Activated naive CD8-positive, alpha-beta T cell treated with anti-CD3 and anti-CD28 coated beads for 36 hours (primary cell): ENCODE measurements around the gene SLC4A3. TPM values are rescaled to one million over a fixed set of nuclear protein-coding genes. Genes with fewer than 3 reads are reported as not detected.

Experiments used
- DNase-seq: peaks from one replicate; pipeline ENCODE4 v3.0.0; 2021
- H3K27ac Mint-ChIP-seq: one replicate; pipeline ENCODE4 v1.8.0; 2022; ENCODE audit warnings: mild to moderate bottlenecking, moderate library complexity, mixed read lengths
- H3K27me3 Mint-ChIP-seq: one replicate; pipeline ENCODE4 v1.8.0; 2022; ENCODE audit warnings: mild to moderate bottlenecking, mixed read lengths
- H3K36me3 Mint-ChIP-seq: one replicate; pipeline ENCODE4 v1.8.0; 2021; ENCODE audit warnings: mild to moderate bottlenecking, mixed read lengths
- H3K4me1 Mint-ChIP-seq: one replicate; pipeline ENCODE4 v1.8.0; 2021; ENCODE audit warnings: mixed read lengths
- H3K4me3 Mint-ChIP-seq: one replicate; pipeline ENCODE4 v1.8.0; 2022; ENCODE audit warnings: mild to moderate bottlenecking, moderate library complexity, mixed read lengths
- H3K9me3 Mint-ChIP-seq: one replicate; pipeline ENCODE4 v1.8.0; 2022; ENCODE audit warnings: mixed read lengths
- total RNA-seq, 2 experiments: library from RNA; stranded (reverse); gene quantifications; one replicate each; pipeline ENCODE4 v1.2.3, GENCODE V29; 2021

SLC4A3 gene, protein sequence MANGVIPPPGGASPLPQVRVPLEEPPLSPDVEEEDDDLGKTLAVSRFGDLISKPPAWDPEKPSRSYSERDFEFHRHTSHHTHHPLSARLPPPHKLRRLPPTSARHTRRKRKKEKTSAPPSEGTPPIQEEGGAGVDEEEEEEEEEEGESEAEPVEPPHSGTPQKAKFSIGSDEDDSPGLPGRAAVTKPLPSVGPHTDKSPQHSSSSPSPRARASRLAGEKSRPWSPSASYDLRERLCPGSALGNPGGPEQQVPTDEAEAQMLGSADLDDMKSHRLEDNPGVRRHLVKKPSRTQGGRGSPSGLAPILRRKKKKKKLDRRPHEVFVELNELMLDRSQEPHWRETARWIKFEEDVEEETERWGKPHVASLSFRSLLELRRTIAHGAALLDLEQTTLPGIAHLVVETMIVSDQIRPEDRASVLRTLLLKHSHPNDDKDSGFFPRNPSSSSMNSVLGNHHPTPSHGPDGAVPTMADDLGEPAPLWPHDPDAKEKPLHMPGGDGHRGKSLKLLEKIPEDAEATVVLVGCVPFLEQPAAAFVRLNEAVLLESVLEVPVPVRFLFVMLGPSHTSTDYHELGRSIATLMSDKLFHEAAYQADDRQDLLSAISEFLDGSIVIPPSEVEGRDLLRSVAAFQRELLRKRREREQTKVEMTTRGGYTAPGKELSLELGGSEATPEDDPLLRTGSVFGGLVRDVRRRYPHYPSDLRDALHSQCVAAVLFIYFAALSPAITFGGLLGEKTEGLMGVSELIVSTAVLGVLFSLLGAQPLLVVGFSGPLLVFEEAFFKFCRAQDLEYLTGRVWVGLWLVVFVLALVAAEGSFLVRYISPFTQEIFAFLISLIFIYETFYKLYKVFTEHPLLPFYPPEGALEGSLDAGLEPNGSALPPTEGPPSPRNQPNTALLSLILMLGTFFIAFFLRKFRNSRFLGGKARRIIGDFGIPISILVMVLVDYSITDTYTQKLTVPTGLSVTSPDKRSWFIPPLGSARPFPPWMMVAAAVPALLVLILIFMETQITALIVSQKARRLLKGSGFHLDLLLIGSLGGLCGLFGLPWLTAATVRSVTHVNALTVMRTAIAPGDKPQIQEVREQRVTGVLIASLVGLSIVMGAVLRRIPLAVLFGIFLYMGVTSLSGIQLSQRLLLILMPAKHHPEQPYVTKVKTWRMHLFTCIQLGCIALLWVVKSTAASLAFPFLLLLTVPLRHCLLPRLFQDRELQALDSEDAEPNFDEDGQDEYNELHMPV
- total RNA-seq, result under 1 TPM in 1 of 2 experiments, not detected in 1; 0.10 TPM

DNA sequence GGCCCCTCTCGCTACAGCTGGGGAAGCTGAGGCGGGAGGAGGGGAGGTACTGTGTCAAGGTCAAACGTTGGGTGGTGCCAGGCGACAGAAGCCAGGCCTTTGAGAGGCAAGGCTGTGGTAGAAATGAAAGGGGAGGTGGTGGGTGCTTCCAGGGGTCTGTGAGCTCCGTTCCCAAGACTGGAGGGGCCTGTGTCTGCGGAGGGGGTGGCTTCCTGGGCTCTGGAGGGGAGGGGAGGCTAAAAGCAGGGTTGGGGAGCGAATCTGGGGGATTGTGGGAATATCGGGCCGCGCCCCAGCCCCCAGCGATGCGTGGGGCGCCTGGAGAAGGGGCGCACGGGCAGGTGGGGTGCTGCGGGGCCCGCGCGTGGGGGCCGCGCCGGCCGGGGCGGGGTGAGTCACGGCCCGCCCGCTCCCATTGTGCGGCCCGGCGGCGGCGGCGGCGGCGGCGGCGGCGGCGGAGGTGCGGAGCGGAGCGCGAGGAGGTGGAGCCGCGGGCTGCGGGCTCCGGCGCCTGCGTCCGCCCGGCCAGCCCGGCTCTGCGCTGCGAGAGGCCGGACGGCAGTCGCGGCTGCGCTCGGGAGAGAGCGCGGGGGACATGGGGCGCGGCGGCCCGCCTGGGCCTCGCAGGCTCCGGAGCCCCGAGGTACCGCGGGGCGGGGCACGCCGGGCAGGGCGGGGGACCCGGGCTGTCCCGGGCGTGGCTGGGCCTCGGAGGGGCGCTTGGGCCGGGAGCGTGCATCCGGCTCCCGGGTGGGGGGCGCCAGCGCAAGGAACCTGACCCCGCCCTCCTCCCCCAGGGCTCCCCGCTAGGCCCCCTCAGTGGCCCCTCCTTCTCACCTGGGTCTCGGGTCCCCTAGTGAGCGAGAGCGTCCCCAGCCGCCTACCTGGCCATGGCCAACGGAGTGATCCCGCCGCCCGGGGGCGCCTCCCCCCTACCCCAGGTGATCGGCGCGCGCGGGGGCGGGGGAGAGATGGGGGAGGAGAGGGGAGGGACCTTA, at the start of gene SLC4A3:
TSS of gene SLC4A3 (plus strand) at position 528 of the 998 bp plus-strand sequence. CDS start at position 891, 363 bp downstream.
- peaks cover 3% of the 10 kb centered on the region for H3K4me1 Mint-ChIP-seq
- no peak within 1 kb of the TSS for H3K27ac Mint-ChIP-seq
- peaks cover 32% of the 10 kb centered on the region for H3K27me3 Mint-ChIP-seq
- H3K9me3 Mint-ChIP-seq, result no peaks in the 10 kb centered on the region
- H3K36me3 Mint-ChIP-seq, result no peaks in the 10 kb centered on the region
- peak; percentile 31 for DNase-seq
- peak within 1 kb of the TSS; percentile 73 for H3K4me3 Mint-ChIP-seq

DNA sequence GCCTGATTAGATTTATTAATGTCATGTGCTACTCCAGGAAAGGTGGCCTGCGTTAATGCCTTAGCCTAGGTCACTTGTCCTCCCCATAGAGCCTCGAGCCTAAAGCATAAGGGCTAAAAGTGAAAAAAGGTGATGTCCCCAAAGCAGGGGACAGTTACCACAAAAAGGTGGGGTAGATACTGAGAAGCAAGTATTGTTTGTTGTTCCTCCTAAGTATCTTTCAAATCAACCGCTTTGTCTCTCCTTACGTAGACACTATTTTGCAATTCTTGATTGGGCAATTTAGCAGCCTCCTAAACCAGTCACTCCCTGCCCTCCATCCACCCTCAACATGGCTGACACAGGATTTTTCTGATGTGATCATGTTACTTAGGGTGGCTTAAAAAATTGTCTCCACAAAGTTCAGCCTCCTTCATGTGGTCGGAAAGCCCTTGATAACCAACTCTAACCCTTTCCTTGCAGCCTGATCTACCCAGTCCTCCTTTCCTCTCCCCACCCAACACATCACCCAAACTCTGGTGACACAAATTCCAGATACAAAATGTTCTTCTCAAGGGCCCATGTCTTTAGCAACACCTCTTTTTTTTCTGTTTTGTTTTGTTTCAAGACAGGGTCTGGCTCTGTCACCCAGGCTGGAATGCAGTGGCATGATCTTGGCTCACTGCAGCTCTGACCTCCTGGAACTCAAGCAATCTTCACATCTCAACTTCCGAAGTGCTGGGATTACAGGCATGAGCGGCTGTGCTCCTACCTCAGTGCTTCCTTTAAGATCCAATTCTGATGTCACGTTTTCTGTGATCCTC, 48.4 kb upstream of the SLC4A3 start:
- peaks cover 18% of the 10 kb centered on the region for H3K27me3 Mint-ChIP-seq
- H3K27ac Mint-ChIP-seq, result no peak overlapping the region
- DNase-seq, result no peak
- H3K36me3 Mint-ChIP-seq, result no peaks in the 10 kb centered on the region
- H3K4me3 Mint-ChIP-seq, result no peak overlapping the region
- H3K4me1 Mint-ChIP-seq, result no peaks in the 10 kb centered on the region
- no peaks in the 10 kb centered on the region for H3K9me3 Mint-ChIP-seq

DNA sequence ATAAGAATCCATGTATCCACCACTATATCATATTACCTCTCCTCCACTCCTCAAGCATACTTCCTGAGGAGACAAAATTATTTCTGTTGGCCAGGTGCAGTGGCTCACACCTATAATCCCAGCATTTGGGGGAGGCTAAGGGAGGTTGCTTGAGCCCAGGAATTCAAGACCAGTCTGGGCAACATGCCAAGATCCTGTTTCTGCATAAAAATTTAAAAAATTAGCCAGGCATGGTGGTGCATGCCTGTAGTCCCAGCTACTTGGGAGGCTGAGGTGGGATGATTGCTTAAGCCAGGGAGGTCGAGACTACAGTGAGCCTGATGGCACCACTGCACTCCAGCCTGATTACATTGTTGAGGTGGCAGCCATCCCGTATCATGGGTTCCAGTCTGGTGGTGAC, 46.1 kb upstream of the SLC4A3 start:
- no peak for DNase-seq

DNA sequence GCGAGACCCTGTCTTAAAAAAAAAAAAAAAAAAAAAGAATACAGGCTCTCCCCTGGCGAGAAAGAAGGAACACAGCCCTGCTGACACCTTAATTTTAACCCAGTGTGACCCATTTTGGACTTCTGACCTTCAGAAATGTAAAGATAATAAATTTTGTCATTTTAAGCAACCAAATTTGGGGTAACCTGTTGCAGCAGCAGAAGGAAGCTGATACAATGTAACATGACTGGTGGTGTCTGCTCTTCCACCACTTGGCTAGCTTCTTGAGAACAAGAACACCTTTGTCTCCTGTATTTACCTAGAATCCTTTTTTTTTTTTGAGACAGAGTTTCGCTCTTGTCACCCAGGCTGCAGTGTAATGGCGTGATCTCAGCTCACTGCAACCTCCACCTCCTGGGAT, 36.3 kb upstream of the SLC4A3 start:
- Mint-ChIP-seq H3K27me3 (no peaks in the 10 kb centered on the region), H3K9me3 (no peaks in the 10 kb centered on the region)

More for the DNA sequence above, 46.1 kb upstream of the SLC4A3 start:
- H3K36me3 Mint-ChIP-seq, result no peaks in the 10 kb centered on the region
- peaks cover 8% of the 10 kb centered on the region for H3K27me3 Mint-ChIP-seq
- H3K4me3 Mint-ChIP-seq, result no peak overlapping the region
- H3K9me3 Mint-ChIP-seq, result no peaks in the 10 kb centered on the region
- no peak overlapping the region for H3K27ac Mint-ChIP-seq
- no peaks in the 10 kb centered on the region for H3K4me1 Mint-ChIP-seq

DNA sequence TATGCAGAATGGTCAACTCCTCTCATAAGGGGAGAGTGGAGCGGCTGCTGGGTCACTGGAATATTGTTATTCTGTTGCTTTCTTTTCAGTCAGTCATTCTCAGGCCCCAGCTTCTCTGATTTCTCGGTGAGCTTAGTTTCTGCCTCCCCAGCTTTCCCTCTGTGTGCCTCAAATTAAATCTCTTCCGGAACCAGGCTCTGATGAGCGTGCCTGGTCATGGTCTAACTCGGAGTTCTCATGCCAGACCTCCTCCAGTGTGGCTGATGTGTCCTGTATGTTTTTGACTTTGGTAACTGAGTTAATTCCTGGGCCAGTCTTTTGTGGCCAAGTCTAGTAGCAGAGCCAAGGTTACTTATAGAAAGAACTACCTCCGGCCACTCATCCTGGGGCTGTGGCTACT, 34.7 kb upstream of the SLC4A3 start:
- no peak for DNase-seq
- no peak overlapping the region for H3K4me3 Mint-ChIP-seq
- peaks cover 12% of the 10 kb centered on the region for H3K4me1 Mint-ChIP-seq
- no peaks in the 10 kb centered on the region for H3K36me3 Mint-ChIP-seq
- peaks cover 3% of the 10 kb centered on the region for H3K27me3 Mint-ChIP-seq
- H3K27ac Mint-ChIP-seq, result no peak overlapping the region
- no peaks in the 10 kb centered on the region for H3K9me3 Mint-ChIP-seq

More for the DNA sequence above, 36.3 kb upstream of the SLC4A3 start:
- Mint-ChIP-seq H3K4me1 (peaks cover 5% of the 10 kb centered on the region), H3K4me3 (no peak overlapping the region), H3K27ac (no peak overlapping the region), H3K36me3 (no peaks in the 10 kb centered on the region)
- no peak for DNase-seq

DNA sequence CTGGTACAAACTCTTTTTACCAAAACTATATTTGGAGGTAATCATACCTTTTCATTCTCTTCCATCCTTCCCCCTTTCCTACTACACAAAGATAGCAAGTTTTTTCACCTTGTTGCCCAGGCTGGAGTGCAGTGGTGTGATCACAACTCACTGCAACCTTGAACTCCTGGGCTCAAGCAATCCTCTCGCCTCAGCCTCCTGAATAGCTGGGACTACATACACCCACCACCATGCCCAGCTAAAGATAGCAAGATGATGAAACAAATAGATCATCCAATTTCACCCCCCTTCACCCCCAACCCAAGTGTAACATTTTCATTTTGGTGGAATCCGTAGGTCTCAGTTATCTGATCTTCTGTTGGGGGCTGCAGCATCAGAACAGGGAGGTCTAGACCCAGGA, 34.3 kb upstream of the SLC4A3 start:
- H3K27me3 Mint-ChIP-seq, result peaks cover 3% of the 10 kb centered on the region
- H3K4me3 Mint-ChIP-seq, result no peak overlapping the region
- H3K4me1 Mint-ChIP-seq, result peaks cover 14% of the 10 kb centered on the region
- no peaks in the 10 kb centered on the region for H3K36me3 Mint-ChIP-seq
- no peak for DNase-seq
- H3K9me3 Mint-ChIP-seq, result no peaks in the 10 kb centered on the region
- H3K27ac Mint-ChIP-seq, result no peak overlapping the region

DNA sequence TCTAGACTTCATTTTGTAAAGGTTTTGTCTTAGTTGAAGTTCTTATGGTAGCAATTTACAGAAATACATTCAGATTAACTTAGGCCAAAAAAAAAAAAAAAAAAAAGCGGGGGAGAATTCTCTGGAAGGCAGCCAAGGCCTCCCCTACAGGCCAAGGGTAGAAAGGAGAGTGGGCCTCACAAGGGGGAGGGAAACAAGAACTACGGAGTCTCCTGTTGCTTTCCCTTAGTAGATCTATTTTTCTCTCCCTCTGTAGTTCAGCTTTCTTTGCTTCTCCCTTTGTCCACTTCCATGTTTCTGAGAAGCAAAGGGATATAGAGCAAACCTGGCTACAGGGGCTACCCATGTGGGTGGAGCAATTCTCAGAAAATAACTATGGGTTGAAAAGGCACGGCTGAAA, 32.2 kb upstream of the SLC4A3 start:
- Mint-ChIP-seq H3K4me3 (no peak overlapping the region), H3K36me3 (peaks cover 2% of the 10 kb centered on the region), H3K4me1 (peaks cover 24% of the 10 kb centered on the region), H3K9me3 (no peaks in the 10 kb centered on the region), H3K27ac (no peak overlapping the region), H3K27me3 (peaks cover 3% of the 10 kb centered on the region)
- no peak for DNase-seq

DNA sequence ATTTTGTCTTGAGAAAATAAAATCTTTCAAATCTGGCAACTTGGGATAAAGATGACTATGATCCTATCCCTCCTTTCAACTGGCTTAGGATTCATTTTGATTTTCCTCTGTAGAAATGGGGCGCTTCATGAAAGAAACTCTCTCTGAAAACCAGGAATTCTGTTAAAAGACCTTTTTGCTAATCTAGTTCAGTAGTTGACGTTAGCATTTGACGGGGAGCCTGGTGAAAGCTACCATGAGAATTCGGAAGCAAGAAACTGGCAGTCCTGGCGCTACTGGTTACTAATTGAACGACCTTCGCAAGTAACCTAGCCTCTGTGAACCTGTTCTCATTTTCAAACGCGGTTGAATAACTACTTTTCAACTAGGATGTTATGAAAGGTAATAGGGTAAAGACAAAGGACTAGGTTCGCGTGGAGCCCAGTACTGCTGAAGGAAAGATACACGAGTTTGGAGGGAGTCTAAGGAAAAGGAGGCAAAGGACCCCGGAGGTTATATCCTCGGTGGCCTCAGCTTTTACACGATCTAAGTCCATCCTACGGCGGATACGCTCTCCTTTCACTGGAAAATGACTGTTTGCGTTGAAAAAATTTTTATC, 30.4 kb upstream of the SLC4A3 start:
- Mint-ChIP-seq H3K36me3 (peaks cover 5% of the 10 kb centered on the region), H3K27me3 (peaks cover 3% of the 10 kb centered on the region), H3K27ac (peak overlapping the region; percentile 93), H3K9me3 (no peaks in the 10 kb centered on the region), H3K4me3 (peak overlapping the region; percentile 93), H3K4me1 (peaks cover 24% of the 10 kb centered on the region)
- no peak for DNase-seq

DNA sequence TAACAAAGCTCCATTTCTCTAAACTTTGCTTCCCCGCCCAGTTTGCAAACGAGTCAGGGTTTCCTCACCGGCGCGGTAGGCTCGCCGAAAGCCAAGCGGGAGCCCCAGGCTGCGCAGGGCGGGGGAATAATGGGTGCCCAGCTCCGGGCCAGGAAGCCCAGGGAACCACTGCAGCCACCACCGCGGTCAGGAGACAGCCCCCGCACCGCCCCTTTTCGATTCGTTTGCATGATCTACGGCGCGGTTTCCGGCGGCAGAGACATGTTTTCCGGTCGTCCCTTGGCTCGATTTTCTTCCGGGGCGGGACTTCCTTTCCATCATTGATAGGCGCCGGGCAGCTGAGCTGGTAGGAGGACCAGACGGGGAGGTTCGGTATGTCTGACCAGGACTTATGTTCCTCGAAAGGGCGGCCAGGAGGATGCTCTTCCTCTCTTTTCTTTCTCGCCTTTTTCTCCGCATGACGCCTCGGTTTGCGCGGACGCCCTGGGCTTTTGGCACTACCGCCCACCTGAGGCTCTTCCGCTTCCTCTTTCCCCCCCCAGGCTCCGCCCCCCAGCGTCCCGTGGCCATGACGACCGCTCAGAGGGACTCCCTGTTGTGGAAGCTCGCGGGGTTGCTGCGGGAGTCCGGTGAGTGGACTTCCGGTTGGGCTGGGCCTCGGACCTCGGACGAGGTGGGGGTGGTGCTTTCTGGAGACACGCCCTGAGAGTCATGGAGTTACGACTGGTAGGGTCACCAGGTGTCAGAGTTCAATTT, 29.7 kb upstream of the SLC4A3 start, which contains the start of gene STK11IP:
TSS of gene STK11IP (plus strand) at position 306 of the 756 bp plus-strand sequence. CDS start at position 569, 263 bp downstream.
- Mint-ChIP-seq H3K27ac (peak within 1 kb of the TSS; percentile 93), H3K36me3 (peaks cover 9% of the 10 kb centered on the region), H3K9me3 (no peaks in the 10 kb centered on the region), H3K27me3 (peaks cover 3% of the 10 kb centered on the region), H3K4me3 (peak within 1 kb of the TSS; percentile 93), H3K4me1 (peaks cover 24% of the 10 kb centered on the region)
- peak; percentile 90 for DNase-seq

DNA sequence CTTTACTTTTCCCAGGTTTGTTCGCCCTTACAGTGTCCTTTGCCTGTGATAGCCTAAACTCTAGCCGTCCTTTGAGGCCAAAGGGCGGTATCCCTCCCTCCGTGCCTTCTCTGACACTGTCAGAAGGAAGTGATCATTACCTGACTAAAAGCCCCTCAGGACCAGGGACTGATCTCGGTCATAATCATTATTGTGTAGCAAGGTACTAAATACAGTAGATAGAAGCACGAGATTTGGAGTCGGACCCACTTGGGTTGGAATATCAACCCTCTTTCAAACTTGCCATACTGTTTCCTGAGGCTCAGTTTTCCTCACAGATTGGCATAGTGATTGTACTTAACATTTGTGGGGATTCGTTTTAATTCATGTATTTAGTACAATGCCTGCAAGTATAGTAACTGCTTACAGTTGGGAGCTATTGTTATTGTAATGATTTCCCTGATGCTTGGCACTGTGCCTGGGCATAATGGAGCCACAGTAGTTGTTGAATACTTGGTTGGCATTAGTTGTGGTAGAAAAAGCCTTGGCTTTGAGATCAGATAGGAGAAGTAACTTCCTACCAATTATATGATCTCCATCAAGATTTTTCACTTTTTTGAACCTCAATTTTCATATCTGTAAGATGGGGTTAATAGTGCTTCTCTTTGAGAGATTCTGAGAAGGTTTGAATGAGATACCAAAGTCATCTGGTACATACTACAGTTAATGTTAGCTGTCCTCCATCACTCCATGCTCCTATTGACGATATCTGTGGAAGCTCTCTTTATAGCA, 28.9 kb upstream of the SLC4A3 start:
- peaks cover 3% of the 10 kb centered on the region for H3K27me3 Mint-ChIP-seq
- peaks cover 24% of the 10 kb centered on the region for H3K4me1 Mint-ChIP-seq
- H3K36me3 Mint-ChIP-seq, result peaks cover 10% of the 10 kb centered on the region
- H3K4me3 Mint-ChIP-seq, result peak overlapping the region; percentile 93
- no peak for DNase-seq
- H3K27ac Mint-ChIP-seq, result peak overlapping the region; percentile 93
- H3K9me3 Mint-ChIP-seq, result no peaks in the 10 kb centered on the region

DNA sequence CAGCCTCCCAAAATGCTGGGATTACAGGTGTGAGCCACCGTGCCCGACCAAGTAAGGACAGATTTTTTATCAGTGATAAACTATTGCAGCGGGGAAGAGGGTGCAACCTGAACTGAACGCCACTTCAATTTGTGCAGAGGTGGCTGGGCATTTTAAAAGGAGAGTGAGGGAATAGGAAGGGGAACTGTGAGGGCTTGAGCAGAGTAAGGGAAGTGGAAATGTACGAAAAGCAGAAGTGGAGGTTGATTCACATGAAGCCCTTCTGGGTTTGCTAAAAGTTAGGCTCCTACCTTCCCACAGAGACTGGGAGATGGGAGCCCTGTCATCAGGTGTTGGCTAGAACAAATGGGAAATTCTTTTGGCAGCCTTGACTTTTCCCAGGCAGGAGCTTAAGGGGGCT, 23.7 kb upstream of the SLC4A3 start:
- Mint-ChIP-seq H3K36me3 (peaks cover 18% of the 10 kb centered on the region), H3K4me3 (no peak overlapping the region), H3K4me1 (peaks cover 4% of the 10 kb centered on the region), H3K9me3 (no peaks in the 10 kb centered on the region), H3K27ac (no peak overlapping the region), H3K27me3 (no peaks in the 10 kb centered on the region)
- no peak for DNase-seq

DNA sequence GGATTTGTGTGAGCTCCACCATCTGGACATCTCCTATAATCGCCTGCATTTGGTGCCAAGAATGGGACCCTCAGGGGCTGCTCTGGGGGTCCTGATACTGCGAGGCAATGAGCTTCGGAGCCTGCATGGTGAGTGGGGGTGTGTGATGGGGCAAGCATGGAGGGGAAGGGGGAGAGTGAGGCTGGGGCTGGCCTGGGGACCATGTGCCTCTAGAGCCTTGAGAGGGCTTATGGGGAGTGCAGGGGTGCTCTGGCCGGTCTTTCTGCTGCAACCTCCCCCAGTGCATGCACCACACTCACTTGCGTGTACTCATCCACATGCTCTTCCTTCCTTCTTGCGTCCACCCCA, 21.8 kb upstream of the SLC4A3 start:
- Mint-ChIP-seq H3K27ac (no peak overlapping the region), H3K4me1 (no peaks in the 10 kb centered on the region), H3K4me3 (no peak overlapping the region), H3K9me3 (no peaks in the 10 kb centered on the region), H3K27me3 (no peaks in the 10 kb centered on the region), H3K36me3 (peaks cover 16% of the 10 kb centered on the region)
- DNase-seq, result no peak
